Prostate gland (tissue), 2 donors: ENCODE results near the gene RAB29. TPM values are rescaled to one million over a fixed set of nuclear protein-coding genes. Genes with fewer than 3 reads are reported as not detected.

Experiments
- DNase-seq: peaks from one replicate; pipeline ENCODE4 v3.0.0-alpha.2; 2019; ENCODE audit warnings: low spot score
- H3K27ac ChIP-seq, 2 donors: fragments of 200-600 bp; sonication (generic); 2 replicates each; pipeline ENCODE4 v1.5.1; 2017 to 2019
- H3K27me3 ChIP-seq: fragments of 200-600 bp; sonication (generic); replicated peaks from 2 replicates; pipeline ENCODE4 v1.5.1; 2019; ENCODE audit not compliant: insufficient read depth
- H3K36me3 ChIP-seq, 2 donors: fragments of 200-600 bp; sonication (generic); 1 replicate in 1 of 2; 2 replicates in 1 of 2; pipeline versions ENCODE4 v1.5.1 to v1.8.1; 2017 to 2019
- H3K4me1 ChIP-seq: fragments of 200-600 bp; sonication (generic); replicated peaks from 2 replicates; pipeline ENCODE4 v1.5.1; 2019
- H3K4me3 ChIP-seq, 2 donors: fragments of 200-600 bp; sonication (generic); 2 replicates each; pipeline ENCODE4 v1.5.1; 2017 to 2019
- H3K9me3 ChIP-seq: fragments of 200-600 bp; sonication (generic); 2 replicates; pipeline ENCODE4 v1.5.1; 2017
- POLR2A ChIP-seq: fragments of 450-650 bp; IDR thresholded peaks from one replicate; pipeline ENCODE4 v1.6.1; 2016; ENCODE audit warnings: antibody characterized with exemption, mild to moderate bottlenecking
- POLR2AphosphoS5 ChIP-seq: sonication (generic); formaldehyde crosslinking; IDR thresholded peaks from one replicate; pipeline ENCODE4 v1.6.1; 2017; ENCODE audit warnings: antibody characterized with exemption
- WGBS: methylation state at CpG from one replicate; pipeline ENCODE4 v1.1.5; 2018; 5-methylcytosine and 5-hydroxymethylcytosine counted together
- intact Hi-C: fragments of 100-400 bp; cut with DNase I; formaldehyde crosslinking; loops from one replicate; pipeline ENCODE4 v1.14.2; 2022
- total RNA-seq, 2 donors: library from RNA; depleted of rRNA; stranded (reverse); fragments of >200 nt; gene quantifications; one replicate each; pipeline ENCODE4 v1.1.0, GENCODE V29; 2016
- TF ChIP-seq, protein P1 (sequence below), 4 experiments: fragments of 200-600 bp in 2 of 4; fragments of 450-650 bp in 2 of 4; sonication (generic) in 2 of 4; IDR thresholded peaks; 1 replicate in 3 of 4; 2 replicates in 1 of 4; pipeline ENCODE4 v1.5.1; 2016 to 2019; ENCODE audit warnings: antibody characterized with exemption in 4 of 4, mild to moderate bottlenecking in 2 of 4, moderate library complexity in 2 of 4

The RAB29 gene
- total RNA-seq, 2 donors from 2014 or later, result 18.6 to 36.7 TPM

DNA sequence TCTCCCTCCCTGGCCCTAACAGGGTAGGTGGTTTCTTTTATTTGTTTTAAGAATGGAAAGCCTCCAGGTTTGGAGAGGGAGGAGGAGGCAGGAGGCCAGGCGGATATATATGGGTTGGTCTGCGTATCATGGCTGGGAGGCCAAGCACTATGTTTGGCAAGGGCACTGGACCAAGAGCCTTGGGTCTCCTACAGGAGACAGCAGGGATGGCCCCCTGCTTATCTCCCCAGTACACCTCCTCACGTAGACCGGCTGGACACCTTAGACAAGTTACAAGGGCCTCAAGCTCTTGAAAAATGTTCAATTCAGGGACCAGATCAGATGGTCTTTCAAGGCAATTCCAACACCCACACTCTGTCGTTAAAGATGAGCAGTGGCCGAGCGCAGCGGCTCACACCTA, 26.8 kb upstream of the RAB29 start:
- DNase-seq, result no peak
- Histone ChIP-seq H3K4me1 (no peaks in the 10 kb centered on the region), H3K4me3 (no peak overlapping the region), H3K36me3 (peaks cover 0 to 7% of the 10 kb centered on the region in 2 donors), H3K27ac (no peak overlapping the region), H3K27me3 (no peaks in the 10 kb centered on the region), H3K9me3 (no peaks in the 10 kb centered on the region)
- intact Hi-C loops, result no loop called here
- TF ChIP-seq POLR2A (no peak), POLR2AphosphoS5 (no peak)
- TF ChIP-seq, protein P1, sequence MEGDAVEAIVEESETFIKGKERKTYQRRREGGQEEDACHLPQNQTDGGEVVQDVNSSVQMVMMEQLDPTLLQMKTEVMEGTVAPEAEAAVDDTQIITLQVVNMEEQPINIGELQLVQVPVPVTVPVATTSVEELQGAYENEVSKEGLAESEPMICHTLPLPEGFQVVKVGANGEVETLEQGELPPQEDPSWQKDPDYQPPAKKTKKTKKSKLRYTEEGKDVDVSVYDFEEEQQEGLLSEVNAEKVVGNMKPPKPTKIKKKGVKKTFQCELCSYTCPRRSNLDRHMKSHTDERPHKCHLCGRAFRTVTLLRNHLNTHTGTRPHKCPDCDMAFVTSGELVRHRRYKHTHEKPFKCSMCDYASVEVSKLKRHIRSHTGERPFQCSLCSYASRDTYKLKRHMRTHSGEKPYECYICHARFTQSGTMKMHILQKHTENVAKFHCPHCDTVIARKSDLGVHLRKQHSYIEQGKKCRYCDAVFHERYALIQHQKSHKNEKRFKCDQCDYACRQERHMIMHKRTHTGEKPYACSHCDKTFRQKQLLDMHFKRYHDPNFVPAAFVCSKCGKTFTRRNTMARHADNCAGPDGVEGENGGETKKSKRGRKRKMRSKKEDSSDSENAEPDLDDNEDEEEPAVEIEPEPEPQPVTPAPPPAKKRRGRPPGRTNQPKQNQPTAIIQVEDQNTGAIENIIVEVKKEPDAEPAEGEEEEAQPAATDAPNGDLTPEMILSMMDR (IDR thresholded peaks at IDR 0.05), result no peak
- WGBS, result 89% methylated on average over 8 of the region's 8 CpGs

- intact Hi-C loops, result no loop called here
- no peaks in the 10 kb centered on the region for H3K27me3 ChIP-seq
- H3K36me3 ChIP-seq, result peaks cover 0 to 7% of the 10 kb centered on the region in 2 donors
- no peak overlapping the region for H3K4me3 ChIP-seq
- H3K9me3 ChIP-seq, result no peaks in the 10 kb centered on the region
- no peaks in the 10 kb centered on the region for H3K4me1 ChIP-seq
- no peak overlapping the region for H3K27ac ChIP-seq
- TF ChIP-seq, protein P1 (IDR thresholded peaks at IDR 0.05), result no peak
- no peak for TF ChIP-seq POLR2A
- TF ChIP-seq POLR2AphosphoS5, result peak; percentile 4
- DNase-seq, result peak; percentile 26
- WGBS, result 41% methylated on average over 7 of the region's 7 CpGs
Observed at GRCh38 chr1:205800981-205801703, 25.9 kb upstream of the RAB29 start.

- no peak for TF ChIP-seq POLR2AphosphoS5
- TF ChIP-seq, protein P1 (IDR thresholded peaks at IDR 0.05), result no peak
- no peak for TF ChIP-seq POLR2A
- no peak for DNase-seq
- no peaks in the 10 kb centered on the region for H3K9me3 ChIP-seq
- H3K27me3 ChIP-seq, result no peaks in the 10 kb centered on the region
- intact Hi-C loops, result no loop called here
- 75% methylated on average over 7 of the region's 7 CpGs for WGBS
- H3K4me1 ChIP-seq, result no peaks in the 10 kb centered on the region
- H3K36me3 ChIP-seq, result peaks cover under 1 to 7% of the 10 kb centered on the region in 2 donors
- no peak overlapping the region for H3K27ac ChIP-seq
- no peak overlapping the region for H3K4me3 ChIP-seq
Observed at GRCh38 chr1:205800427-205800826, 25.1 kb upstream of the RAB29 start.

DNA sequence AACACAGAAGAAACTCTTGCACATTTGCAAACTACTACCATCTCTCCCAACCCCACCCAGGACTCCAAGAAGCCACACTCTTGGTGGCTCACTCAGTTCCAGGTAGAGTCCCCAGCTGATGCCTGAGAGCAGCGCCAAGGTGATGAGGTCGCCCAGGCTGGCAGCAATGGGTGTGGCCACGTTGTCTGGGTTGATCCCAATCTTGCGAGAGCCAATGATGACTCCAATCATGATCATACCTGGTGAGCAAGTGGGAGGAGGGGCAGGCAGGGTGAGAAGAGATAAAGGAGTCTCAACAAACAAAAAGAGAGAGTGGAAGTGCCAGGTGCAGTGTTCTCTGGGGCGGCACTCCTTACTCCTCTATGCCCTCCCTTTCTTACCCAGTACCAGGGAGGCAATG, 23.3 kb upstream of the RAB29 start:
- Histone ChIP-seq H3K36me3 (peaks cover 7 to 9% of the 10 kb centered on the region in 2 donors), H3K27ac (no peak overlapping the region), H3K9me3 (no peaks in the 10 kb centered on the region), H3K4me3 (no peak overlapping the region), H3K4me1 (no peaks in the 10 kb centered on the region), H3K27me3 (no peaks in the 10 kb centered on the region)
- WGBS, result 74% methylated on average over 5 of the region's 5 CpGs
- no peak for DNase-seq
- intact Hi-C loops, result loop anchor here (10.0 kb wide), 1 partner anchor 306 kb away; no protein-coding TSS in a partner anchor
- TF ChIP-seq POLR2A, result no peak
- TF ChIP-seq POLR2AphosphoS5, result no peak
- TF ChIP-seq, protein P1 (IDR thresholded peaks at IDR 0.05), result no peak

DNA sequence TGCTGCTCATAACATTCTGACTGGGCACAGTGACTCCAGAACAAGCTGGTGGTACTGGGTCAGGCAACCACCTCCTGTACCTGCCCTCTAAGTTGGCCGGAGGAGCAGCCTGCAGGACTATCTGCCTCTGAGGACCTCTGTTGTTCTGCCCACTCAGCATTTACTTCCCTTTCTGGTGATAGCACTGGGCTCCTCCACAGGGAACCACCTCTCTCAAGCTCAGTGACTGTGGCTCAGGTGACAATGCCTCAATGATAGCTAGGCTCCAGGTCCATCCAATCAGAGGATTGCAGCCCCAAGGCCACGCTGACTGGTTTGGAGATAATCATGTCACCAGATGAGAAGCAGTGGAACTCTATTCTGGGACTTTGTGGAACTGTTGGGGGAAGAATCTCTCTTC, 21.9 kb upstream of the RAB29 start:
- Histone ChIP-seq H3K36me3 (peaks cover 7 to 9% of the 10 kb centered on the region in 2 donors), H3K27ac (no peak overlapping the region), H3K4me3 (no peak overlapping the region), H3K4me1 (no peaks in the 10 kb centered on the region), H3K27me3 (no peaks in the 10 kb centered on the region), H3K9me3 (no peaks in the 10 kb centered on the region)
- DNase-seq, result no peak
- WGBS, result 97% methylated on average over 2 of the region's 2 CpGs
- intact Hi-C loops, result loop anchor here (10.0 kb wide), 1 partner anchor 308 kb away; no protein-coding TSS in a partner anchor
- TF ChIP-seq, protein P1 (IDR thresholded peaks at IDR 0.05), result no peak
- TF ChIP-seq POLR2AphosphoS5 (no peak), POLR2A (no peak)
